ENCODE results near the gene GLIS2.

Gene GLIS2

DNA sequence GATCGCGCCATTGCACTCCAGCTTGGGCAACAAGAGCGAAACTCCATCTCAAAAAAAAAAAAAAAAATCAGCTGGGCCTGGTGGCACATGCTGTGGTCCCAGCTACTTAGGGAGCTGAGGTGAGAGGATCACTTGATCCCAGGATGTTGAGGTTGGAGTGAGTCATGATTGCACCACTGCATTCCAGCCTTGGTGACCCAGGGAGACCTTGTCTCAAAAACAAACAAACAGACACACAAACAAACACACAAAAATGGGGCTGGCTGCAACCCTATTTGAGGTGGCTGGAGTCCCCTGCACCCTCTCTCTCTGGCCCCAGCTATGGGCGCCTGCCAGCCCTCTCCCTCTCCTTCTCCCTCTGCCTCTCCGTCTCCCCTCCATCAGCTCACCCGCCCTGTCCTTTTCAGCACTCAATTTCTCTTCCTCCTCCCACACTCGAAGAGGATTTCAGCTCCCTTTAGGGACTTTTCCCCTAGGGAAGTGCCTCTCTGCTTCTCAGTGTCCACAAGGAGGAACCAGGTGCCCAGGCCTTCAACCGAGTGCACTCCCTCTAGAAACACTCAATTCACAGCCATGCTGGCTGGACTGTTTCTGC, 25.5 kb upstream of the GLIS2 start (continued):
- TF ChIP-seq TSHZ1 (tag by site-specific recombination; IDR thresholded peaks at IDR 0.05; ENCODE audit: borderline replicate concordance) (peak; percentile 59; the same call in 1 of the 2 replicates), GLI2 (tag by site-specific recombination; IDR thresholded peaks at IDR 0.05; ENCODE audit: borderline replicate concordance, low read depth) (no peak; the same call in 1 of the 2 replicates), ZNF658 (tag by site-specific recombination; IDR thresholded peaks at IDR 0.05) (no peak), ZNF24 (tag by site-specific recombination; IDR thresholded peaks at IDR 0.05) (0 out of 2 replicates have a peak, but pooled peaks have one; percentile 49), IKZF3 (tag by site-specific recombination; IDR thresholded peaks at IDR 0.05) (no peak), ZNF223 (tag by site-specific recombination; IDR thresholded peaks at IDR 0.05) (no peak), ZNF664 (tag by site-specific recombination; IDR thresholded peaks at IDR 0.05) (no peak), MYNN (tag by site-specific recombination; IDR thresholded peaks at IDR 0.05; ENCODE audit: borderline replicate concordance) (no peak), SALL2 (tag by site-specific recombination; IDR thresholded peaks at IDR 0.05; ENCODE audit: borderline replicate concordance) (no peak), ZNF677 (tag by site-specific recombination; IDR thresholded peaks at IDR 0.05) (no peak), ZNF600 (tag by site-specific recombination; IDR thresholded peaks at IDR 0.05) (peak; percentile 36; the same call in 1 of the 2 replicates), BCL11B (tag by site-specific recombination; IDR thresholded peaks at IDR 0.05; ENCODE audit: low read depth) (no peak), ZNF629 (tag by site-specific recombination; IDR thresholded peaks at IDR 0.05) (peak; percentile 72), ZNF549 (tag by site-specific recombination; IDR thresholded peaks at IDR 0.05) (no peak), ZNF366 (tag by site-specific recombination; conservative IDR thresholded peaks at IDR 0.05) (peak; percentile 72; the same call in 1 of the 2 replicates), ZNF202 (tag by site-specific recombination; IDR thresholded peaks at IDR 0.05; ENCODE audit: borderline replicate concordance) (no peak), ZNF571 (tag by site-specific recombination; IDR thresholded peaks at IDR 0.05) (no peak), ZNF155 (tag by site-specific recombination; IDR thresholded peaks at IDR 0.05) (no peak), ZNF701 (tag by site-specific recombination; IDR thresholded peaks at IDR 0.05) (no peak), ZIC2 (tag by site-specific recombination; IDR thresholded peaks at IDR 0.05) (peak; percentile 25; the same call in 1 of the 2 replicates), ZNF416 (tag by site-specific recombination; IDR thresholded peaks at IDR 0.05) (no peak), ZNF585B (tag by site-specific recombination; IDR thresholded peaks at IDR 0.05) (no peak), SCRT2 (tag by site-specific recombination; IDR thresholded peaks at IDR 0.05) (no peak), ZFP41 (tag by site-specific recombination; IDR thresholded peaks at IDR 0.05; ENCODE audit: borderline replicate concordance) (no peak), ZNF394 (tag by site-specific recombination; IDR thresholded peaks at IDR 0.05; ENCODE audit: borderline replicate concordance) (0 out of 2 replicates have a peak, but pooled peaks have one; percentile 31), ZNF280D (tag by site-specific recombination; IDR thresholded peaks at IDR 0.05) (no peak), ZNF404 (tag by site-specific recombination; IDR thresholded peaks at IDR 0.05) (no peak)
- TF ChIP-seq, protein P1, sequence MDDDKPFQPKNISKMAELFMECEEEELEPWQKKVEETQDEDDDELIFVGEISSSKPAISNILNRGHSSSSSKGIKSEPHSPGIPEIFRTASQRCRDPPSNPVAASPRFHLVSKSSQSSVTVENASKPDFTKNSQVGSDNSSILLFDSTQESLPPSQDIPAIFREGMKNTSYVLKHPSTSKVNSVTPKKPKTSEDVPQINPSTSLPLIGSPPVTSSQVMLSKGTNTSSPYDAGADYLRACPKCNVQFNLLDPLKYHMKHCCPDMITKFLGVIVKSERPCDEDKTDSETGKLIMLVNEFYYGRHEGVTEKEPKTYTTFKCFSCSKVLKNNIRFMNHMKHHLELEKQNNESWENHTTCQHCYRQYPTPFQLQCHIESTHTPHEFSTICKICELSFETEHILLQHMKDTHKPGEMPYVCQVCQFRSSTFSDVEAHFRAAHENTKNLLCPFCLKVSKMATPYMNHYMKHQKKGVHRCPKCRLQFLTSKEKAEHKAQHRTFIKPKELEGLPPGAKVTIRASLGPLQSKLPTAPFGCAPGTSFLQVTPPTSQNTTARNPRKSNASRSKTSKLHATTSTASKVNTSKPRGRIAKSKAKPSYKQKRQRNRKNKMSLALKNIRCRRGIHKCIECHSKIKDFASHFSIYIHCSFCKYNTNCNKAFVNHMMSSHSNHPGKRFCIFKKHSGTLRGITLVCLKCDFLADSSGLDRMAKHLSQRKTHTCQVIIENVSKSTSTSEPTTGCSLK (tag by site-specific recombination; IDR thresholded peaks at IDR 0.05) = no peak
- TF ChIP-seq, protein P2, sequence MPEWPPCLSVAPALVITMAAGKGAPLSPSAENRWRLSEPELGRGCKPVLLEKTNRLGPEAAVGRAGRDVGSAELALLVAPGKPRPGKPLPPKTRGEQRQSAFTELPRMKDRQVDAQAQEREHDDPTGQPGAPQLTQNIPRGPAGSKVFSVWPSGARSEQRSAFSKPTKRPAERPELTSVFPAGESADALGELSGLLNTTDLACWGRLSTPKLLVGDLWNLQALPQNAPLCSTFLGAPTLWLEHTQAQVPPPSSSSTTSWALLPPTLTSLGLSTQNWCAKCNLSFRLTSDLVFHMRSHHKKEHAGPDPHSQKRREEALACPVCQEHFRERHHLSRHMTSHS (tag by site-specific recombination; IDR thresholded peaks at IDR 0.05) = no peak
- TF ChIP-seq, protein P3, sequence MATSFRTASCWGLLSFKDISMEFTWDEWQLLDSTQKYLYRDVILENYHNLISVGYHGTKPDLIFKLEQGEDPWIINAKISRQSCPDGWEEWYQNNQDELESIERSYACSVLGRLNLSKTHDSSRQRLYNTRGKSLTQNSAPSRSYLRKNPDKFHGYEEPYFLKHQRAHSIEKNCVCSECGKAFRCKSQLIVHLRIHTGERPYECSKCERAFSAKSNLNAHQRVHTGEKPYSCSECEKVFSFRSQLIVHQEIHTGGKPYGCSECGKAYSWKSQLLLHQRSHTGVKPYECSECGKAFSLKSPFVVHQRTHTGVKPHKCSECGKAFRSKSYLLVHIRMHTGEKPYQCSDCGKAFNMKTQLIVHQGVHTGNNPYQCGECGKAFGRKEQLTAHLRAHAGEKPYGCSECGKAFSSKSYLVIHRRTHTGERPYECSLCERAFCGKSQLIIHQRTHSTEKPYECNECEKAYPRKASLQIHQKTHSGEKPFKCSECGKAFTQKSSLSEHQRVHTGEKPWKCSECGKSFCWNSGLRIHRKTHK (tag by site-specific recombination; IDR thresholded peaks at IDR 0.05) = peak; percentile 16; the same call in 1 of the 2 replicates
